HL-60/S4 treated with retinoic acid at 250 ng/mL for 4 days and 3 days (cell line): ENCODE data around the gene NPTX1.
"Not testable (repeated sequence)": the region's sequence is repeated elsewhere in the genome, so short reads cannot be mapped to it uniquely, and the experiment has no call there.

Source experiments
- in situ Hi-C: fragments of 300-500 bp; cut with MboI; formaldehyde crosslinking; loops from 2 replicates; pipeline ENCODE4 v1.7.0; 2022; ENCODE audit warnings: low sequenced_read_pairs

The NPTX1 gene, protein sequence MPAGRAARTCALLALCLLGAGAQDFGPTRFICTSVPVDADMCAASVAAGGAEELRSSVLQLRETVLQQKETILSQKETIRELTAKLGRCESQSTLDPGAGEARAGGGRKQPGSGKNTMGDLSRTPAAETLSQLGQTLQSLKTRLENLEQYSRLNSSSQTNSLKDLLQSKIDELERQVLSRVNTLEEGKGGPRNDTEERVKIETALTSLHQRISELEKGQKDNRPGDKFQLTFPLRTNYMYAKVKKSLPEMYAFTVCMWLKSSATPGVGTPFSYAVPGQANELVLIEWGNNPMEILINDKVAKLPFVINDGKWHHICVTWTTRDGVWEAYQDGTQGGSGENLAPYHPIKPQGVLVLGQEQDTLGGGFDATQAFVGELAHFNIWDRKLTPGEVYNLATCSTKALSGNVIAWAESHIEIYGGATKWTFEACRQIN

DNA sequence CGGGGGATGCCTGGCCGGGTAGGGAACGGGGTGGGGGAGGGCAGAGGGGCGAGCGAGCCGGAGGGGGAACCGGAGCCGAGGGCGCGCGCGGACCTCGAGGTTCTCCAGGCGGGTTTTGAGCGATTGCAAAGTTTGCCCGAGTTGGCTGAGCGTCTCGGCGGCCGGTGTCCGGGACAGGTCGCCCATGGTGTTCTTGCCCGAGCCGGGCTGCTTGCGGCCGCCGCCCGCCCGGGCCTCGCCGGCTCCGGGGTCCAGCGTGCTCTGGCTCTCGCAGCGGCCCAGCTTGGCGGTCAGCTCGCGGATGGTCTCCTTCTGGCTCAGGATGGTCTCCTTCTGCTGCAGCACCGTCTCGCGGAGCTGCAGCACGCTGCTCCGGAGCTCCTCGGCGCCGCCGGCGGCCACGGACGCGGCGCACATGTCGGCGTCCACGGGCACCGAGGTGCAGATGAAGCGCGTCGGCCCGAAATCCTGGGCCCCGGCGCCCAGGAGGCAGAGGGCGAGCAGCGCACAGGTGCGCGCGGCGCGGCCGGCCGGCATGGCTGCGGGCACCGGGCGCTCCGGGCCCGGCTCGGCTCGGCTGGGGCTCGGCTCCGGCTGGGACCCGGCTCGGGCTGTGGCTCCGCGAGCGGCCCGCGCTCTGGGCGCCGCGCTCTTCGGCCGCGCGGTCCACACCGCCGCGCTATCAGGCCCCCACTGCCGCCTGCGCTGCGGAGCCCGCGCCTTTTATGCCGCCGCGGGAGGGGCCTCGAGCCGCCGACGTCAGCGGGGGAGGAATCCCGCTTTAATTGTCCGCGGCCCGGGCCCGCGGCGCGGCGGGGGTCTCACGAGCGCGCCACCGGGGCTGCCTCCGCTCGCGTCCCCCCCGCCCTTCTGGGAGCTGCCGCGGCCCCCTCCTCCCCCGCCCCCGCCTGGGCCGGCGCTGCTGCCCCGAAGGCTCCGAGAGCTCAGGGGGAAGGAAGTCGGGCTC lies at the start of gene NPTX1:
Gene NPTX1, minus strand, starts transcription at position 698 of the 967 bp plus-strand sequence. Its CDS starts 161 bp downstream, at position 537.
- in situ Hi-C loops: no loop called here

DNA sequence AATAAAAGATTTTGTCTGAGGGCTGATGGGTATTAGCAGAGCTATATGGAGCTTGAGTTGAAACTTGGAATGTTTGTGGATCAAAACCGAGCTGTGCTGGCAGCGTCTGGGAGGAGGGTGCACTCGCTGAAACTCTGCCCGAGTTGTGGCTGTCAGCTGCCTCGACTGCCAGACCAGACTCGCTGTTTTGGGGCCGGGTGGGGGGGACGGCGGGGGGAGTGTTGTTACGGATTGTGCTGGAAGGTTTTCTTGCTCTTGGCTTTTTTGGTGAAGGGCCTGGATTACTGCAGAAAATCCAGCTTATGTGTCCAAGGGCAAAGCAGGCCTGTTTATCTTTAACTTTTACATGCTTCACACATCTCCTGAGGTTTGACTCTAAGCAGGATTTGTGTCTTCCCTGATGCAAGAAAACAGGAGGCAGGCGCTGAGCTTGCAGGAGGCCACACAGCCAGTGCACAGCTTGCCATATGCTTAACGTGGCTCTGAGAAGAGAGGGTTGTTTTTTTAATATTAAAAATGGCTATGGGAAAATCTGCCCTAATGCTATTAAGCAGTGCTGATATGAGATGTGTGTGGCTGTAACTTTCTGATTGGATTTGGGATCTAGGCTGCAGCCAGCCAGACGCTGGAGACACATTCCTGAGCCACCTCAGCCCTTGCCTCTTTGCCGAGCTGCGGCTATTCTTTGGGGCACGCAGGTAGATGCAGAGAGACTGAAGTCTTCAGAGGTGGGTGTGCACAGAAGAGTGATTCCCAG lies 47.7 kb upstream of the NPTX1 start:
- in situ Hi-C loops: no loop called here

DNA sequence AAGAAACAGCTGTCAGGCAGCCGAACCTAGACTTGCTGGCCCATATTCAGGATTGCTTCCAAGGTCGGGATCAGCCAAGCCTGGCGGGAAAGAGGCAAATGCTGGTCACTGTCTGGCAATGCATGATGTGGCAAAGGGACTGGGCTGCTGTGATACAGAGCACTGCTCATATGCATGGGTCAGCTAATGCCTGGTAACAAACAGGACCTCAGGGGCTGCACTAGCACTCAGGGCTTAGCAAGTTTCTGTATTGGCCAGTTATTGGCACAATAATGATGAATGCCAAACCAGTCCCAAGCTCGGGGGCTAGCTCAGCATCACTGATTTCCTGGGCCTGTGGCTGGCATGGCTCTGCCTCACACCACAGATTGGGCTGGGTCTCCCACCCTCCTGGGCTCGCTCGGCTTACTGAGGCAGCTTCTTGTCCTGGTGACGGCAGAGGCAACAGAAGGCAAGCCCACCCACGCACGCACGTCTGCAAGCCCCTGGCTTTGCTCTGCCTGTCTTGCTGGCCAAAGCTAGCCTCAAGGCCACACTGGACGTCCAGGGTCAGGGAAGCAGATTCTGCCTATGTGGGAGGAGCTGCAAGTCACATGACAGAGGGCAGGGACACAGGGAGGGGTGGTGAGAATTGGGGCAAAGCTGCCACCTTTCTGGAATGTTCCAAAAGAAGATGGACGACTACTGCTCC lies 46.8 kb upstream of the NPTX1 start:
- in situ Hi-C loops: no loop called here

DNA sequence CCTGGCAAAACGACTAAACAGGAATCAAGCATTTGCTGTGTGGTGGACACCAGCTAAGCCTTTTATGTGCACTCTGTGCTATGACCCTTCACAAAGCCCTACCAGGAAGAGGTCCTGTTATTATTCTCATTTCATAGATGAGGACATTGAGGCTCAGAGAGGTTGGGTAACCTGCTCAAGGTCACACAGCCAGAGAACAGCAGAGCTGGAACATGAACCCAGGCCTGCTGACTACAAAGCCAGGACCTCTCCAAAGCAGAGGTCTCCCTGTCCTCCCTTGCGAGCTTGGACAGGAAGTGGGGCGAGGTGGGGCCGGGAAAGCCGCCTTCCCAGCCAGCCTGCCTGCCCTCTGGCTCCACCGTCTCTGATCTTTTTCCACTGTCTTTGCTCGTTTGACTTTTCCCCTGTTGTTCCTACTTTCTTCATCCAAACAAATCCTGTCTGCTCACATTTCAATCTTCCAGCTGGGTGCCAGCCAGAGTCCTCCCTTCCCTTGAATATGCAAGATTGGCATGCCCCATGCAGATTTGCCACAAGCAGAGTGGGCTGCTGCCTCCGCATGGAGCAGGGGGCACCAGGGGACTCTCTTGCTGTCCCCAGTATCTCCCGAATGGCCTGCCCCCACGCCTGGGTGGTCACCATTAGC lies 44.5 kb upstream of the NPTX1 start:
- in situ Hi-C loops: no loop called here

DNA sequence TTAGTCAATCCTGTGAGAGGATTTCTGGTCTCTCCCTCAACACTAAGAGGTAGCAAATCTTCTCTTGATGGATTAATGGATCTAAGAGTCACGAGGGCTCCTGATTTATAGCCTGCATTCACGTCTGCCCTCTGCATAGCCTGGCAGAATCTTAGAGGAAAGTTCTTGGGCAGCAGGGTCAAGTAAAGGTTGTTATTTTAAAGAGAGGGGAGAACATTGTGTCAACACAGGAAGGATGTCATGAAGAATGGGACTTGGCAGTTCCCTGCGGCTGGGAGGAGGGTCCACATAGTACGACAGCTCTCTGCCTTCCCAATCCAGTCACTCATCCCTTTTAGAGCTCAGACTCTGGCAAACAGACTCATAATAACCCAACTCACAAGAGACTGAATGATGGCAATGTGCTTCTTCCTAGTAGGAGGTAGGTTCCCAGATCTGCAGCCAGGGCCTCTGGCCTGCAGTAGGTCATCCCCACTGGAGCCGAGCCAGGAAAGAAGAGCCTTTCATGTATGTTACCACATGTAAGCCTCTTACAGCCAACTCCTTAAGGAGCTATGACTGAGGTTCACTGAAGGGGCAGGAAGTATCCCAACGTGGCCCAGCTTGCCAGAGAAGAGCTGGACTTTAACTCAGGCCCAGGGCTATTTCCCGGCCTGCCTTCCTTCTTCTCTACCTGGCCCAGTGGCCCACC lies 42.8 kb upstream of the NPTX1 start:
- in situ Hi-C loops: no loop called here

DNA sequence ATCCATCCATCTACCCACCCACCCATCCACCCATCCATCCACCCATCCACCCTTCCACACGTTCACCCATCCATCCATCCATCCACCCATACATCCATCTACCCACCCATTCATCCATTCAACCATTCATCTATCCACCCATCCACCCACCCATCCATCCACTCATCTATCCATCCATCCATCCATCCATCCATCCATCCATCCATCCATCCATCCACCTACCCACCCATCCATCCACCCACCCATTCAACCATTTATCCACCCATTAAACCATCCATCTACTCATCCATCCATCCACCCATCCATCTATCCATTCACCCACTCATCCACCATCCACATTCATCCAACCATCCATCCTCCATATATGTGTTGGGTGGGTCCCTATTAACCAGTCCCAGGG lies 42.0 kb upstream of the NPTX1 start:
- in situ Hi-C loops: no loop called here

DNA sequence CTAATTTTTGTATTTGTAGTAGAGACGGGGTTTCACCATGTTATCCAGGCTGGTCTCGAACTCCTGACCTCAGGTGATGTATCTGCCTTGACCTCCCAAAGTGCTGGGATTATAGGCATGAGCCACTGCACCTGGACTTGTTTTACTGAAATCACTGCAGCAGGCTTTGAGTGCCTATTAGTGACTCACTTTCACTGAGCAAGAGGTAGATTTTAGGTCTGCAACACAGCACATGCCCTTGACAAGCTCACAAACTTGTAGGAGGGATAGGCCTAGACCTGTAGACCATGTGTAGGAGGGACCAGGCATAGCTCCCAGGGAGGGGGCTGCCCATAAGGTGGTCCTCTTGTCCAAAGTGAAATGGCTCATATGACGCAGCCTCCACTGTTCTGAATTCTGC lies 41.2 kb upstream of the NPTX1 start:
- in situ Hi-C loops: no loop called here

DNA sequence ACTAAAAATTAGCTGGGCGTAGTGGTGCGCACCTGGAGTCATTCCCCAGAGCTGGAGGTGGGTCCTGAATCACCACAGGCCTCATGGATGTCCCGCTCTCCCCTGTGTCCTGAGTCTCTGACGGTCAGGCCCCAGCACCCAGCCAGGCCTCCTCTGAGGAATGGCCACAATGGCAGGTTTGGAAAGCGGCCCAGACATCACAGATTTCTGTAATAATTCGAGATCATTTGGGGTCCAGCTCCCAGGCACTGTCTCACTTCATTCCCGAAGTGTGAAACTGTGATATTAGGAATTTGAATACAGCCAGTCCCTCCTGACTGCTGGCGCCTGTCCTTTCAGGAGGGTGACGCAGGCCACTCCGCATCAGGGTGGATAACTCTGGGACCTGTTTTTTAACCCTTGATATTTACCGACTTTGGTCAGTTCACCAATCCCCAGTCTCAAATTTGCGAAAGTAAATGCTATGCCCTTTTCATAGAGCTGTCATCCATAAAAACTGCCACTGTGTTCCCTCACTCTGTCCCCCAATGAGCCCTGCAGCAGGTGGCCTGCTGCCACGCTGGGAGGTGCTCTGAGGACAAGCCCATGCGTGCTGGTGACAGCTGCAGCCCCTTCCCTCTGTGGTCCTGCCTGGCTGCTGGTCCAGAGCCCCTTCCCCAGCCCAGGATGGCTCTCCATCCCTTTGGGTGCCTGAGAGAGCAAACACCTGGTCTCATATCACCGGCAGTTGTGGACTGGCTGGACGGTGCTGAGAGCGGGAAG lies 39.9 kb upstream of the NPTX1 start:
- in situ Hi-C loops: no loop called here

DNA sequence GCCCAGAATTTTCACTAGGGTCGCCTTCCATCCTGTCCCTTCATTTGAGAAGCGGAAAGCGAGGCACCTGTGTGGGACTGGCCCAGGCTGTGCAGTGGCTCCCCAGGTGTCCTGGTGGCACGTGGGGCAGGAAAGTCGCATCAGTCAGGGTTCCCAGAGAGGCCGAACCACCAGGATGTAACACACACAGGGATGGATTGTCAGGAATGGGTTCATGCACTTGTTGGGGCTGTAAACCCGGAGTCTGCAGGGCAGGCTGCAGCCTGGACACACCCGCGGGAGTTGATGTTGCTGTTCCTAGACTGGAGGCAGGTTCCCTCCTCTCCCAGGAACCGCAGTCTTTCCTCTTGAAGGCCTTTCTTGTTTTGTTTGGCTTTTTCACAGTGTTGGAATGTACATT lies 37.5 kb upstream of the NPTX1 start:
- in situ Hi-C loops: no loop called here

DNA sequence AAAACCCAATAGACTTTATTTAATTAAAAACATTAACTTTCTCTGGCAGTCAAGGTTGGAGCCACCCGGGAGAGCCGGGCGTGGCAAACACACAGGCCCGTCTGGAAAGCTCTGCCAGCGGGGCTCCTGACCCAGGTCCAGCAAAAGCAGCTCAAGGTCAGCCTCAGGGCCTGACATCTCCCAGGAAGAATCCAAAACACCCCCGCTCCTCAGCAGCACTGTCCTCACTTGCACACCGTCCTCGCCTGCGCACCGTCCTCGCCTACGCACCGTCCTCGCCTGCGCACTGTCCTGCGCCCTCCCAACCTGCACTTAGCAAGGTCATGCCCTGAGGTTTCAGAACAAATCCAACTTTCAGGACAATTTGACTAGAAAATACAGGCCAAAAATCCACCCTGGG lies 36.8 kb upstream of the NPTX1 start:
- in situ Hi-C loops: no loop called here

DNA sequence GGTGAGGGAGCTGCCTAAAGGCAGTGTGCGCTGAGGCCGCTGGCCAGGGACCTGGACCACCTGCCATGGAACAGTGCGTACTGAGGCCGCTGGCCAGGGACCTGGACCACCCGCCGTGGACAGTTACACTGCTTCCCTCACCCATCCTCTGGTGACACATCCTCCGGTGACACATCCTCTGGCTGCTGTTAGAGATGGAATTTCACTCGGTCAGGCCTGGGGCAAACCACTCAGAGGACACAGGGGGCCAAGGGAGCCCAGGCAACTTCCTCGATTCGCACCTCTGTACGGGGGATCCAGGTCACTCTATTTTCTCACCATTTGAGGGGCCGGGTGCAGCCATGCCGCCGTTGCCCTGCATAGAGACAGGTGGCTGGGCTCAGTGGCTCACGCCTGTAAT lies 35.8 kb upstream of the NPTX1 start:
- in situ Hi-C loops: no loop called here

DNA sequence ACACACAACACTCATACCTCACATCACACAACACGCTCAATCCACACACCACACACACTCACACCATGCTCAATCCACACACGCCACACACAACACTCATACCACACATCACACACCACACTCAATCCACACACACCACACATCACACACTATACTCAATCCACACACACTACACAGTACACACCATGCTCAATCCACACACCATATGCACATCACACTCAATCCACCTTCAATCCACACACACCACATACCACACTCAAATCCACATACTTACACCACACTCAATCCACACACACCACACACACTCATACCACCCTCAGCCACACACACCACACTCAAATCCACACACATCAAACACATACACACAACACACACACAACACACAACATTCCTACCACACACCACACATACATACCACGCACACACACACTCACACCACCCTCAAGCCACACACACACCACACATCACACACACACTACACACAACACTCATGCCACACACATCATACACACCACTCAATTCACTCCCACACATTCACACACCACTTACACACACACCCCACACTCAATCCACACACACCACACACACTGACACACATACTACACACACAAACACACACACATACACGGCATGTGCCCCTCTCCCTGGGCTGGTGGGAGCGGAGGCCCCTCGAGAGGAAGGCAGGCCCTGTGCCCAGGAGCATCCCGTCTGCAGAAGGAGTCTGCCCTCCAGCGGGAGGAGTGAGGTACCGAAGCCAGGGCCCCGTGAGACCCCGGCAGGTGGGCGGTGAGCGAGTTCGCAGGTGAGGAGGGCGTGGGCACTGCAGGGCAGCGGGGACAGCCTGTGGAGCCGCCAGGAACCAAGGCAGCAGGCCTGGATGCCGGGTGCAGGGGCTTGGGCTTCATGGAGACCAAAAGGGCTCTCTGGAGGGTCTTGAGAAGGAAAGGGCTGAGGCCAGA lies 35.1 kb upstream of the NPTX1 start:
- in situ Hi-C loops: no loop called here

DNA sequence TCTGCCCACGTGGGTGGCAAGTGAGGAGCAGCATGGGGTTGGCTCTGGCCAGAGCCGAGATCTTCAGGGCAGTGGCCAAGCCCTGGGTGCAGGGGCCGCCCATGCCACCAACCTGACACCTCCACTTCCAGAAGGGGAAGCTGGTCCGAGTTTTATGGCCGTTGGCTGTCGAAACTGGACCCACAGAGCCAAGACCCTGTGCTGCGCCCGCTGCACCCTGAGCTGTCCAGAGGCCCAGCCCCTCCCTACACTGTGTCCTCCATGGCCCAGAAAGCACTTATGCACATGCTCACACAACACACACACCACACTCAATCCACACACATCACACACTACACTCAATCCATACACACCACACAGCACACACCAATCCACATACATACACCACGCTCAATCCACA lies 34.4 kb upstream of the NPTX1 start:
- in situ Hi-C loops: no loop called here

DNA sequence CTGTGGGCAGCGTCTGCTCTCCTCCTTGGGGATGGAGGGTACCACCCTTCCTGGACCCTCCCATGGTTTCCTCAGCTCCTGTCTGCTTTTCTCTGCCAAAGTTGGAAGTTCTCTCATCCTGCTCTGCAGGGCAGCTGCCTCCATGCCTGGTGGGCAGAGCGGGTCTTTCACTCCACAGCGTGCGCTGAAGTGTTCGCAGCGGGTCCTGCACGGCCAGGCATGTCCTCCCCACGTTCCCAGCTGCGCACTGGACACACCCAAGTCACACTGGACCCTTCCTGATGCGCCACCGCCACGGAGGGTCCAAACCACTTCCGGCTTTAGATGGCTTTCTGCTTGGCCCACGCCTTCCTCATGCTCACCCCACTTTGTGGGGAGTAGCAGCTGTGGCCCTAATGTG lies 33.7 kb upstream of the NPTX1 start:
- in situ Hi-C loops: no loop called here

DNA sequence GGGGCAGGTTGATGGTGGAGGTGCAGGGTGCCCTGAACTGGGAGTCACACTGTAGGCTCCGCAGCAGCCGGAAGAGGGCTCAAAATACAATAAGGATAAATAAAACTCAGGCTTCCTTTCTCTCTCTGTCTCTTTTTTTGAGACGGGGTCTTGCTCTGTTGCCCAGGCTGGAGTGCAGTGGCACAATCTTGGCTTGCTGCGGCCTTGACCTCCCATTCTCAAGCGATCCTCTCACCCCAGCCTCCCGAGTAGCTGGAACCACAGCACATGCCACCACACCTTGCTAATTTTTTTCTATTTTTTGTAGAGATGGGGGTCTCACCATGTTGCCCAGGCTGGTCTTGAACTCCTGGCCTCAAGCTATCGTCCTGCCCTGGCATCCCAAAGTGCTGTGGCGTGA lies 32.9 kb upstream of the NPTX1 start:
- in situ Hi-C loops: no loop called here

DNA sequence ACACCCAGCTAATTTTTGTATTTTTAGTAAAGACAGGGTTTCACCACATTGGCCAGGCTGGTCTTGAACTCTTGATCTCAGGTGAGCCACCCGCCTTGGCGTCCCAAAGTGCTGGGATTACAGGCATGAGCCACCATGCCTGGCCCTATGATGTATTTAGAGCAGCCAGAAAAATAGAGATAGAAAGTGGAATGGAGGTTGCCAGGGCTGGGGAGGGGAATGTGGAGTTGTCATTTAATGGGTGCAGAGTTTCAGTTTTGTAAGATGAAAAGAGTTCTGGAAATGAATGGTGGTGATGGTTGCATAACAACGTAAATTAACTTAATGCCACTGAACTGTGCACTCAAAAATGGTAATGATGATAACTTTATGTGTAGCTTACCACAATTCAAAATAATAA lies 31.6 kb upstream of the NPTX1 start:
- in situ Hi-C loops: no loop called here

DNA sequence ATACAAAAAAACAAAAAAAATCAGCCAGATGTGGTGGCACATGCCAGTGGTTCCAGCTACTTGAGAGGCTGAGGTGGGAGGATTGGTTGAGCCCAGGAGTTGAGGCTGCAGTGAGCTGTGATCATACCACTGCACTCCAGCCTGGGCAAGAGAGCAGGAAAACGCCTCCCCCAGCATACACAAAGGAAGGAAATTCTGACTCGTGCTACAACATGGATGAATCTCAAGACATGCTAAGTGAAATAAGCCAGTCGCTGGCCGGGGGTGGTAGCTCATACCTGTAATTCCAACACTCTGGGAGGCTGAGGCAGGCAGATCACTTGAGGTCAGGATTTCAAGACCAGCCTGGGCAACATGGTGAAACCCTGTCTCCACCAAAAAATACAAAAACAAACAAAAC lies 30.8 kb upstream of the NPTX1 start:
- in situ Hi-C loops: not testable (repeated sequence)
